GM12878 (cell line): ENCODE measurements around the gene TBX15.

Experiments used
- CHD2 ChIP-seq: IDR thresholded peaks from 2 replicates; pipeline ENCODE4 v1.6.1; 2011; ENCODE audit warnings: low read depth, low read length, improper control_type of control experiment, borderline replicate concordance
- CTCF ChIP-seq, 3 experiments: IDR thresholded peaks in 2 of 3; conservative IDR thresholded peaks in 1 of 3; 2 replicates each; pipeline ENCODE4 v1.5.1; 2011; ENCODE audit warnings: low read depth in 3 of 3, low read length in 3 of 3, mild to moderate bottlenecking in 3 of 3, control low read depth in 2 of 3, moderate library complexity in 2 of 3, inconsistent platforms in 1 of 3, mixed read lengths in 1 of 3; ENCODE audit not compliant: control insufficient read depth in 2 of 3, insufficient read depth in 1 of 3; ENCODE audit errors: extremely low read depth in 1 of 3
- FOXK2 ChIP-seq: fragments of 450-650 bp; IDR thresholded peaks from 2 replicates; pipeline ENCODE4 v1.6.1; 2017; ENCODE audit warnings: mild to moderate bottlenecking, moderate library complexity
- HDAC6 ChIP-seq: fragments of 200-600 bp; sonication (generic); IDR thresholded peaks from one replicate; pipeline ENCODE4 v1.8.0; 2017; ENCODE audit warnings: antibody characterized with exemption; ENCODE audit not compliant: unreplicated experiment
- NR2C1 ChIP-seq: fragments of 450-650 bp; IDR thresholded peaks from 2 replicates; pipeline ENCODE4 v1.6.1; 2017; ENCODE audit warnings: antibody characterized with exemption, mild to moderate bottlenecking, moderate library complexity
- POLR2A ChIP-seq: IDR thresholded peaks from 2 replicates; pipeline ENCODE4 v1.6.1; 2011; ENCODE audit warnings: low read depth, mild to moderate bottlenecking, low read length
- POLR2AphosphoS5 ChIP-seq: IDR thresholded peaks from 2 replicates; pipeline ENCODE4 v1.6.1; 2011; ENCODE audit warnings: mild to moderate bottlenecking, low read length, inconsistent platforms
- RBBP5 ChIP-seq: fragments of 200-600 bp; sonication (generic); conservative IDR thresholded peaks from 2 replicates; pipeline ENCODE4 v1.6.1; 2016
- RCOR1 ChIP-seq: conservative IDR thresholded peaks from 2 replicates; pipeline ENCODE4 v1.6.1; 2012; ENCODE audit warnings: low read depth, low read length, improper control_type of control experiment
- RFX5 ChIP-seq: IDR thresholded peaks from 2 replicates; pipeline ENCODE4 v1.6.1; 2011; ENCODE audit warnings: low read depth, low read length, improper control_type of control experiment
- TCF3 ChIP-seq: IDR thresholded peaks from 2 replicates; pipeline ENCODE4 v1.6.1; 2012; ENCODE audit warnings: low read depth, mild to moderate bottlenecking, low read length, borderline replicate concordance; ENCODE audit not compliant: insufficient read depth
- ZNF592 ChIP-seq: fragments of 450-650 bp; IDR thresholded peaks from 2 replicates; pipeline ENCODE4 v1.6.1; 2017; ENCODE audit warnings: mild to moderate bottlenecking, moderate library complexity

GRCh38 chr1:118995312-118996016 lies 7.3 kb upstream of the TBX15 start:
- TF ChIP-seq RFX5 (no peak), HDAC6 (no peak), RBBP5 (no peak), CHD2 (no peak), CTCF (IDR thresholded peaks at IDR 0.05 in 2 of 3, conservative IDR thresholded peaks at IDR 0.05 in 1 of 3; ENCODE audit: control insufficient read depth in 2 of 3, extremely low read depth in 1 of 3, insufficient read depth in 1 of 3, low read depth in 3 of 3, low read length in 3 of 3) (no peak), NR2C1 (no peak), POLR2A (no peak), ZNF592 (no peak), RCOR1 (no peak), POLR2AphosphoS5 (no peak), TCF3 (no peak), FOXK2 (no peak)
